ENCODE data around the gene LRFN5. TPM values are rescaled to one million over a fixed set of nuclear protein-coding genes. Genes with fewer than 3 reads are reported as not detected.

Gene LRFN5
- total RNA-seq, 1 experiment from 2014 or later, result 1.3 TPM

- no peak overlapping the region for H2BK20ac ChIP-seq (ENCODE audit: low read depth, low read length, poor library complexity, severe bottlenecking)
- no peaks in the 10 kb centered on the region for H3K9me3 ChIP-seq (ENCODE audit: control insufficient read depth, low read depth, low read length)
- no peak overlapping the region for H3K27ac ChIP-seq (ENCODE audit: insufficient read length, low read depth, low read length)
- TF ChIP-seq CTCF (conservative IDR thresholded peaks at IDR 0.05), result no peak
- H4K5ac ChIP-seq (ENCODE audit: insufficient read length, low read depth, low read length), result no peak overlapping the region
- H3K27me3 ChIP-seq (ENCODE audit: insufficient read depth, low read length), result no peaks in the 10 kb centered on the region
- H3K27me3 Mint-ChIP-seq (ENCODE audit: low read depth), result no peaks in the 10 kb centered on the region
- no peak overlapping the region for H3K18ac ChIP-seq (ENCODE audit: insufficient read length, low read depth, low read length)
- no peak overlapping the region for H3K4me3 Mint-ChIP-seq
- H3T11ph ChIP-seq (ENCODE audit: low read length), result no peak overlapping the region
- no peak overlapping the region for H3K4ac ChIP-seq (ENCODE audit: low read depth, low read length)
- peaks cover 0 to 5% (median 0%) of the 10 kb centered on the region in 3 experiments; a peak in 2 of 7 replicates for H3K36me3 Mint-ChIP-seq (ENCODE audit: insufficient read depth in 1 of 3, low read depth in 3 of 3)
- H3K4me1 ChIP-seq (ENCODE audit: insufficient read depth, low read length), result no peaks in the 10 kb centered on the region
- no peak overlapping the region for H2AFZ ChIP-seq (ENCODE audit: low read length)
- H4K8ac ChIP-seq (replicated peaks; ENCODE audit: insufficient read length, low read depth, low read length), result no peak overlapping the region
- no peak overlapping the region for H2BK5ac ChIP-seq (ENCODE audit: insufficient read length, low read length)
- H3K23me2 ChIP-seq (ENCODE audit: insufficient read length, low read depth, low read length, poor library complexity, severe bottlenecking), result no peaks in the 10 kb centered on the region
- H3K56ac ChIP-seq (ENCODE audit: insufficient read length, low read depth, low read length), result no peak overlapping the region
- H3K9ac ChIP-seq (ENCODE audit: extremely low read depth, insufficient read length, low read length), result no peak overlapping the region
- H3K27ac Mint-ChIP-seq, result no peak overlapping the region
- no peaks in the 10 kb centered on the region for H3K4me1 Mint-ChIP-seq
- no peak overlapping the region for H2BK12ac ChIP-seq (ENCODE audit: insufficient read length, low read depth, low read length)
- H3K4me2 ChIP-seq (ENCODE audit: insufficient read depth, insufficient read length, low read length), result no peak overlapping the region
- H2BK15ac ChIP-seq (ENCODE audit: low read depth, low read length), result no peak overlapping the region
- H3K9me3 Mint-ChIP-seq, result peaks cover 4 to 5% of the 10 kb centered on the region in 2 experiments; a peak in 3 of 5 replicates
- H3K23ac ChIP-seq (ENCODE audit: insufficient read length, low read depth, low read length), result no peak overlapping the region
- H4K20me1 ChIP-seq (ENCODE audit: control insufficient read depth, insufficient read depth, insufficient read length), result no peaks in the 10 kb centered on the region
- H3K79me1 ChIP-seq (ENCODE audit: insufficient read depth, low read depth, low read length, poor library complexity, severe bottlenecking), result no peaks in the 10 kb centered on the region
- WGBS (ENCODE audit: extremely low coverage, insufficient read length, low lambda C conversion rate), result no CpG with 5 or more reads among the region's 2 CpGs
- H3K79me2 ChIP-seq (ENCODE audit: insufficient read depth, low read length), result no peaks in the 10 kb centered on the region
- no peak for DNase-seq
- H3K14ac ChIP-seq (ENCODE audit: insufficient read depth, low read length), result no peak overlapping the region
- no peak overlapping the region for H2AK5ac ChIP-seq (ENCODE audit: insufficient read length, low read length)
- no peak overlapping the region for H2BK120ac ChIP-seq (ENCODE audit: low read depth, low read length, poor library complexity, severe bottlenecking)
- no peak overlapping the region for H4K91ac ChIP-seq (ENCODE audit: insufficient read length, low read depth, low read length)
These were observed 136.5 kb downstream of the LRFN5 start for GRCh38 chr14:41743140-41743539.
